ENCODE measurements around the gene NKX1-1.

- TF ChIP-seq CTCF (IDR thresholded peaks at IDR 0.05; ENCODE audit: borderline replicate concordance, extremely low read depth, low read length, poor library complexity, severe bottlenecking) (no peak), EZH2 (IDR thresholded peaks at IDR 0.05; ENCODE audit: borderline replicate concordance, low read depth, low read length, severe bottlenecking) (no peak)
These were observed 877 bp upstream of the NKX1-1 start for GRCh38 chr4:1406981-1407656.
